Activated naive CD4-positive, alpha-beta T cell treated with Interleukin-2 at 50 U/mL for 16 hours (primary cell): Measurements from ENCODE around the gene RSPH1.
A peak's percentile ranks its signal among the peaks of the same experiment; 100 is the strongest.

Experiments
- DNase-seq: peaks from one replicate; pipeline ENCODE4 v3.0.0-alpha.2; 2020

Gene RSPH1

DNA sequence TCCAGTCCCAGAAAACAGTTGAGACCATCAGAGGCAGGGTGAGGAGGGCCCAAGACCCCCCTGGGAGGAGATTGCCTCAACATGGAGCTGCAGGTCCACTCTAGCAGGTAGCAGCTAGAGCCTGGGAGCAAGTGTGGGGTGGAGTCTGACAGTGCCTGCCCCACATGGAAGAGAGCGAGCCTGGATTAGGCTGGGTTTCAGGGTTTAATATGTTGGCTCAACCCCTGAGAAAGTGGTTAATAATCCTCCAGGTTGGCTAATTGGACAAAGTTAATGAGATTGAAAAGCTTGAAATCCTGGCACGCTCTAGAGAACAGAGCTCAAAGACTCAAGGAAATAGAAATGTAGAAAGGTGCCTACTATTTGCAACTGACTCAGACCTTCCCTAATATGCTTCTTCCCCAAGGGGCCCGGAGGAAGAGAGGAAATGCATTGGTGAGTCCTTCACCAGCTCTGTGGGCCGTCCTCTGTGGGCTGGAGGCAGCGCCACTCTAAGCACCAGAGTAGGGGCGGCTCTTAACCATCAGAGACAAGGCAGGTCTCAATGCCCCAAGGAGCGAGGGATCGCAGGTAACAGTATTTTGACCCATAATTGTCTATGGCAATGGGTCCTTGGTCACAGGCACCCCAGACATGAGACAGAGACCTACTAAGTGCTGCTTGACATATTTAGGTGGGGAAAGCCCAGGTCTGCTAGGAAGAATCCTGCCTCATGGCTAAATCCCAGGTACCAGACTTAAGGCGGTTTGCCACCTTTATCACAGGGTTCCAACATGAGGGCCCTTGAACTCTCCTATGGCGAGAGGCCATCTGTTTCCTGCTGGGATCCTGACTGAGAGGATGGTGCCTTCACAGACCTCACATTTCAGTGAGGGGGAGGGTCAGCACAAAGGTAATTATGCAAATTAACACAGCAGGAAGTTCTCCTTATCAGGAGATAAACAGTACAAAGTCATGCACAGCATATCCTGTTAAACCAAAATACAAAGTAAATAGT, 33.8 kb downstream of the RSPH1 start:
- no peak for DNase-seq

DNA sequence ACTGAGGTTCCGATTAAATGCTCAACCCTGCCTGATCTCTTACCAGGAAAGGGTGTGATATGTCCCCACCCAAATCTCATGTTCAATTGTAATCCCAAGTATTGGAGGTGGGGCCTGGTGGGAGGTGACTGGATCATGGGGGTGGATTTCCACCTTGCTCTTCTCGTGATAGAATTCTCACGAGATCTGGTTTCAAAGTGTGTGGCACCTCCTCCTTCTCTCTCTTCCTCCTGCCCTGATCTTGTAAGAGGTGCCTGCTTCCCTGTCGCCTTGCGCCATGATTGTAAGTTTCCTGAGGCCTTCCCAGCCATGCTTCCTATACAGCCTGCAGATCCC, 34.9 kb downstream of the RSPH1 start:
- DNase-seq = no peak

DNA sequence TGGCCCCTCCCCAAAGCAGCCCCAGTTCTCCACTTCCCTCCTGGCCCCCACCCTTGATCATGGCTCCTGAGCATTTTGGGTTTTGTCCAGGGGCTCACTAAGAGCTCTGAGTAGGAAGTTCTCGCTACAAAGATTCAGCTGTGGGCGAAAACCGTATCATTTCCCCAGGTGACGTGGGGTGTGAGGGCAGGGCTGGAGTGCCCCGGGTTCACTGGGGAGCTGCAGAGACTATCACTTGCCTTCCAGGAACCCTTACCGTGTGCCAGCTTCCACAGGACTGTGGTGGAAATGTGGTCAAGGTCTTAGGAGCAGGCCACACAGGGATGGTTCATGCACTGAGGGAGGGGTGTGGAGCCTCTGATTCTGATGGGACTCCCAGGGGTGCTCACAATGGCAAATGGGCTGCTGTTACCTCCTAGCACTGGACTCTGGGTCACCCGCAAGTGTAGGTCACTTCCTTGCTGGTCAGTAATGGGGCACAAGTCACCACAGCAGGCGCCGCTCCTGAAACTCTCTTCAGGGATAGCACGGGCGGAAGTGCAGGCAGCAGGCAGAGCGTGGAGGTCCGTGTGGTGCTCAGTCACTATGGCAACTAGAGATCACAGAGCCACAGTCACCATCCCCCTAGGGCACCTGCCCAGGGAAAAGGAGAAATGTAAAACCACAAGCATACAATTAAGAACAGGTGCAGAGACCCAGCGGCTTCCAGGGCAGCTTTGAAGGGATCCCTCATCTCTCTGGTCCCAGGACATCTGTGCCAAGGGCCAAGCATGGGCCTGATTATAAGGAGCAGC, 35.4 kb downstream of the RSPH1 start:
- DNase-seq = no peak

DNA sequence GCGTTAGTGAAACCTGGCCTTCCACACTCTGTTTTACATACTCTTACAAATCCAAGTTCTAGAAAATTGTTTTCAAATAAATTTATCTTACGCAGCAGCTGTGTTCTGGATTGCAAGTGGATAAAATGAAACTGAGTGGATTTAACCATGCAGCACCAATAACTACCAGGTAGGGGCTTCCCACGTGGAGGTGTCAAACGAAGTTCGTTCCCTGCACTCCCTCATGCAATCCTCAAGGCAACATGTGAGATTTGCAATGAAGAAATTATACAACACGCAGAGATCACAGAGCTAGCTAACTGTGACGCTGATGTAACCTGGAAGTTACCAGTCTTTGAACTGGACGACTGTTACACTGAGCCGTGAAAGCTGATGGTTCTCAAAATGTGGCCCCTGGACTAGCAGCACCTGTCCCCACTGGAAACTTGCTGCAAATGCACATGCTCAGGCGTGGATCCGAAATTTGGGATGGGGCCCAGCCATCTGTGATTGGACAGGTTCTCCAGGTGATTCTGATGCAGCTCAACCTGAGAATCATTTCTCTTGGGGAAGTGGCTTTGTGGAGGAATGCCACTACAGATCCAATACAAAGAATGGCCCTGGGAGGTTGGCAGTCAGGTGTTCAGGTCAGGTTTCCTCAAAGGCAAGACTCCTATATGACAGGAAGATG, 36.3 kb downstream of the RSPH1 start:
- no peak for DNase-seq

DNA sequence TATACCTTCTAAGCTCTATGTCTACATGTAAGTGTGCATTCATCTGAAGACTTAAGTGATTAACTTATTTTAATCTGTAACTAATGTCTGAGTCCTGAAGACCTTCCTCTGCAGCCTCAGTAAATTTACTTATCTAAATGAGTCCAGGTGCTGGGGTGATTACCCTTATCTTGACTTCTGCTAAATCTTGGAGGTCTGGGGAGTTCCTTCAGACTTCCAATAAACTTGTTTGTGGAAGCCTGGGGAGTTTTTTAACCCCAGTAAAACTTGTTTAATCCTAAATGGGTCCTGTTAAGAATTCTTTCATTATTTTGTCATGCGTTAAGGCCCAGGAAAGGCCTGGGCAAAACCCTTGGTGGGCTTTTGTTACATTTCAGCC, 37.0 kb downstream of the RSPH1 start:
- no peak for DNase-seq

DNA sequence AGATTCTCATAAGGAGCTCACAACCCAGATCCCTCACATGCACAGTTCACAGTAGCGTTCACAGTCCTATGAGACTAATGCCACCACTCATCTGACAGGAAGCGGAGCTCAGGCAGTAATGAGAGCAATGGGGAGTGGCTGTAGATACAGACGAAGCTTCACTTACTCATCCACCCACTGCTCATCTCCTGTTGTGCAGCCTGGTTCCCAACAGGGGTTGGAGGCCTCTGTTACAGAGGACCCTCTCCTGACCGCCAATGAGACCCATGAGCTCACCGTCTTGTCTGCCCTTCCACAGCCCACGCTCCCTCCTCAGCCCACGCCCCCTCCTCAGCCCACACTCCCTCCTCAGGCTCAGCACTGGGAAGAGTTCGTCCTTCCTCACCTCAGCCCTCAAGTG, 39.6 kb downstream of the RSPH1 start:
- DNase-seq = peak; percentile 55

DNA sequence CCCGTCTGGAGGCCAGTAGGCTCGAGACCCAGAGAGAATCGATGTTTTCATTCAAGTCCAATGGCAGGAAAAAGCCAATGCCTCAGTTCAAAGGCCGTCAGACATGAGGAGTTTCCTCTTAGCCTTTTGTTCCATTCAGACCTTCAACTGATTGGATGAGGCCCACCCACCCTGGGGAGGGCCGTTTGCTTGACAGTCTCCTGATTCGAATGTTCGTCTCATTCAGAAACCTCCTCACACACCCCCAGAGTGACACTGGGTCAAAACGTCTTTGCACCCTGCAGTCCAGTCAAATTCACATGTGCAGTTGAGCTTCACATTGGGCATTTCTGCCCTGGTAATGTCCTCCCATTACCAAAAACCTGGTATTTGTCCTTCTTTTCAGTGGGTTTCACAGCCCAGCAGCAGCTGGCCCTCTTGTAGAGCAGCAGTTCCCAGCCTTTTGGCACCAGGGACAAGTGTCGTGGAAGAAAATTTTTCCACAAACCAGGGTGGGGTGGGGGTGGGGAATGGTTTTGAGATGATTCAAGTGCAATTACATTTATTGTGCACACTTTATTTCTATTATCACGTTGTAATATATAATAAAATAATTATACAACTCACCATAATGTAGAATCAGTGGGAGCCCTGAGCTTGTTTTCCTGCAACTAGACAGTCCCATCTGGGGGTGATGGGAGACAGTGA, 40.1 kb downstream of the RSPH1 start:
- no peak for DNase-seq

DNA sequence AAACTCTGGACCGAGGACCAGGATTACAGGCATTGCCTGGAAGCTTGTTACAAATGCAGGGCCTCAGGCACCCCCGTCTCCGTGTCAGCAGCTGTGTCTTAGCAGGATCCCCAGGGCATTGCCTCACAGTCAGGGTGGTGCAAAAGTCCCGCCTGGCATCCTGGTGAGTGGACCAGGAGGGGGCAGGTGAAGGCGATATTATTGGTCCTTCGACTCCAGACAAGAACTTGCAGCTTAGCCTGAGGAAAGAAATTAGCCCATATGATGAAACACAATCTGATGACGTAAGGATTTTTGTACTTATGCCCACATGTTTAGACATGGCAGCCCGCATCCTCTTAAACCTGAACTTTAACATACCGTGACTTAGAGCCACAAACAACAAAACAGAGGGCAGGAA, 40.8 kb downstream of the RSPH1 start:
- DNase-seq = no peak

DNA sequence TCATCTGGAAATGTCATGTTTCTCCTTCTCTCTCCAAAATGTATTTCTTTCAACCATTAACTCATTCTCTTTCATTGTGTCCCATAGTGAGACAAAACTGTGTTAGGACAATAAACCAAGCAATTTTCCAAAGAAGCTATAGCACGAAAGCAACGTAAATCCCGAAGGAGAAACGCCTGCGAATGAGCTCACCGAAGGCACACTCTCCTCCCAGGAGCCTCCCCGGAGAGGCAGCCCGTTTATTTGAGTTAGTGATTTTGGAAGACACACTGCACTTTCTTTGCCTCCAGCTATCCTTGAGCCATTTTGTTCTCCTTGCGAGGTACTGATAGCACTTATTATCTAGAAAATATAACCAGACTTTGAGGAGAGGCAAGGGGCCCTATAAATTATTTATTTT, 41.2 kb downstream of the RSPH1 start:
- DNase-seq = no peak

DNA sequence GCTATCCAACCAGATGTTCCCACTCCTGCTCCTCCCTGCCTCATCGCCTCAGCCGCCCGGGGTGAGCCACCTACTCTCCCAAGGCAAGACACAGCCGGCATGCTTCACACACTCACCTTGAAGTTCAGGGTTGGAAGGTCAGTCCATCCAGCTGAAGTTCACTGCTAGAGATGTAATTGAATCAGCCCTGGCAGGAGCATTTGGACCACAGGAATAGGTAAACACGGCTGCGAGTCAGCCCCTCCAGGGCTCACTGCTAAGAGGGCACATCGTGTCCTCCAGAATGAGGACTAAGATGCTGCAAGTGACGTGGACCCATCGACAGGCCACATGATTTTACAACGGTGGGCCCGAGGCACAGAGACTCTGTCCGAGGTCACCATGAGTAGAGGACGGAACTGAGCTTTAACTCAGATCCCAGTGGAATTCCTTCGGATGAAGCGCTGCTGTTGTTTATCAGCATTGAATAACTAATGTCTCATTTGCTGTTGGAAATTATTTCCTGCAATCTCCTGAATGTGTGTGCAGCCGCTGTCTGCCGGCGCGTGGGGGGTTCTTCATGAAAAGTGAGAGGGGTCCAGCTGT, 41.9 kb downstream of the RSPH1 start:
- DNase-seq = no peak

DNA sequence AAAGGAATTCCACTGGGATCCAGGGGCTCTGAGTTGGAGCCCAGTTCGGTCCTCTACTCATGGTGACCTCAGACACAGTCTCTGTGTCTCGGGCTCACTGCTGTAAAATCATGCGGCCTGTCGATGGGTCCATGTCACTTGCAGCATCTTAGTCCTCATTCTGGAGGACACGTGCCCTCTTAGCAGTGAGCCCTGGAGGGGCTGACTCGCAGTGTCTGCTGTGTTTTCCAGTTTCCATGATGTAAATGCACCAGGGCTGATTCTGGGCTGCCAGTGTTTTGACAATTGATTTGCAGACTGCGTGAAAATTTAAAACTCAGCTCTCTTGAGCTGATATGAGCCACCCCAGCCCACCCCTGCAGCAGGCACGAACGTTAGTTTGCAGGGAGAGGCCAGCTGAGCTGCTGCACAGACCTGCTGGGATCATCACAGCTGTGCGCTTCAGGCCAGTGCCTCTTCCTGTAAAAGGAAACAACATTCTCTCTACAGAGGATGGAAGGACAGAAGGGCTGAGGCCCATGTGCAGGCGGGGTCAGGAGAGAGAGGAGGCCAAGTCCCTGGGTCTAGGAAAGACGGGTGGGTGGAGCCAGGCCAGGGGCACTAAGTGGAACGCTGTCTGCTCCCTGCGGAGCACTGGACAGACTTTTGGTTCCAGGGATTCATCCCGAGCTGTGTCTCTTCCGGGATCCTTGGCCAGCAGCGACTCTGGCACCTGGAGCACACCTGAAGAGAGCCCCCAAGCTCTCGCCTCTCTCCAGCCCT, 42.6 kb downstream of the RSPH1 start:
- DNase-seq = no peak

DNA sequence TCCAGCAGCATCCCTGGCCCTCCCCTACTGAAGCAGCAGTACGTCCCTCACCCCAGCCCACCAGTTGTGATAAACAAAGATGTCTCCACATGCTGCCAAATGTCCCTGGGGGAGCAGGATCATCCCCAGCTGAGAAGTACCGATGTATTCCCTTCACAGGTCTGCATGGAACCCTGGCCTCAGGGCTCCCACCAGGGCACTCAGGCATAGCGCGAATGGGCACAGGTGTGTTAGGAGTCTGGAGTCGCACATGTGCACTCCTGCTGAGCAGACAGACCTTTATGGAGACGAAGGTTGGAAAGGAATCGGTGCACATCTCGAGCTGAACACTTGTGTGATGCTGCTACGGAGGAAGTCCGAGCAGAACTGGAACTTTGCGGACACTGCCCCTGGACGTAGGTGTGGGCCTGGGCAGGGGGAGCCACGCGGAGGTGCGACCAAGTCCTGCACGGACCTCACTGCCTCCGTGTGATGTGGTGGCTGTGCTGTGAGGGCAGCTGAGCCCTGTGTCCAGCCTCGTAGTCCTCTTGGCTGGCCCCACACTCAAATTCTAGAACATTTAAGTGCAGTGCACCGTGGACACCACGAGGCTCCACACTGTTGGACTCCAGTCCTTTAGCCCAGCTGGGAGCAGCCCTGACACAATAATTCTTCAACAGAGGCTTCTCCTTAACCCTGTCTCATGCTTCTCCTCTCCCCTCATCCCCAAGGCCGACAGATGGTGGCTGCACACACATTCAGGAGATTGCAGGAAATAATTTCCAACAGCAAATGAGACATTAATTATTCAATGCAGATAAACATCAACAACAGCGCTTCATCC, 43.4 kb downstream of the RSPH1 start:
- DNase-seq = no peak

DNA sequence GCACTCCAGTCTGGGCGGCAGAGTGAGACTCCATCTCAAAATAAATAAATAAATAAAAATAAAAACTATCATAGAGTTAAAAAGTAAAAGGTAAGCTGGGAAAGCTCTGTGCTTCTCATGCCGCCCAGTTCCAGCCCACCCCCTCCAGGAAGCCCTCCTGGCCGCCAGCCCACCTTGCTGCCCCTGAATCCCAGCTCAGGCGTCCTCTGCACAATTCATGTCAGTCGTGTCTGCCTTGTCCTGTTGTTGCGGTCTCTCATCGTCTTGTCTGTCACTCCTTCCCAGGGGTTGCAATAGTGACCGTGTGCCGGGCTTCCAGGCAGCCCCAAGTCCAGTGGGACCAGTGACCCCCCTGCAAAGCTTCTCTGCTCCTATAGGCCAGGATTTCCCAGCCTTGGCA, 44.1 kb downstream of the RSPH1 start:
- DNase-seq = no peak

DNA sequence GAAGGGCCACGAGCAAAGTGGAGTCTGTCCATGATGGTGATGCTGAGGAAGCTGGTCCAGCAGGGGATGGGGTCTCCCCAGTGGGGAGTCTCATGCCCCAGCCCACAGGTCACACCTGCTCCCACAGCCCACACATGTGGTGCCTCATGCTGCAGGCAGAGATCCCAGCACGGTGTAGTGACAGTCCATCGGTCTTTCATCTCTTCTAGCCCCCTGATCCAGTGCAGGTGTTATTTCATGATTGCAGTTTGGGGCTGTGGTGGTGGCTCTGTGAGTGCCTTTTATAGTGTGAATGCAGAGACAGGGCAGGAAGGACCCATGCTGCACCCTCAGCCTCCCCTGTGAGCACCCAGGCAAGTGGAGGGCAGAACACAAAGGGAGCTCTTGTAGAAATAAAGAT, 47.3 kb downstream of the RSPH1 start:
- DNase-seq = no peak

DNA sequence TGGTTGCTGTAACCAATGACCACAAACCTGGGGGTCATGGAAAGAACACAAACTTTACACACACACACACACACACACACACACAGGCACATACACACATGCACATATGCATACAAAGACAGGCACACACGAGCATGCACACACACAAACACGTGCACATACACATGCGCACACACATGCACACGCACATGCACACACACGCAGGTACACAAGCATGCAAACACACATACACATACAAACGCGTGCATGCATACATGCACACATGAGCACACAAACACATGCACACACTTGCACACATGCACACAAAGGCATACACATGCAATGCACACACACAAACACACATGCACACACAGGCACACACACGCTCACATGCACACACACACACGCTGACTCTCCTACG, 48.3 kb downstream of the RSPH1 start:
- no peak for DNase-seq

DNA sequence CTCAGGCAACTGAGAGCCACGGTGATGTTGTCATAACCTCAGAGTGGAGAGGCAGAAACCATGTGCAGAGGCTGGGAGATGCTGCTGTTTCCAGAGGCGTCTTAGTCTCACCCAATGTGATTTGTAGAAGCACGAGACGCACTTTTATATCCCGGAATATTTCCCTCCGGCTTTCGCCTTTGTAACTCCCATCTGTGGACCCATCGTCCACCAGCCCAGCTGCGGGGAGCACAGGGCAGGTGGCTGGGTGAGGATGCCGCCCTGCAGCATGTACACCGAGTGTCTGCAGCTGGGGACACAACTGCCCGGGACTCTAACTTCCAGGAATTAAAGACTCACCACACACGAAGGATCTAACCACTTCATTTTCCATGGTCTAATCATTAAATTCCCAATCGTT, 48.8 kb downstream of the RSPH1 start:
- no peak for DNase-seq

DNA sequence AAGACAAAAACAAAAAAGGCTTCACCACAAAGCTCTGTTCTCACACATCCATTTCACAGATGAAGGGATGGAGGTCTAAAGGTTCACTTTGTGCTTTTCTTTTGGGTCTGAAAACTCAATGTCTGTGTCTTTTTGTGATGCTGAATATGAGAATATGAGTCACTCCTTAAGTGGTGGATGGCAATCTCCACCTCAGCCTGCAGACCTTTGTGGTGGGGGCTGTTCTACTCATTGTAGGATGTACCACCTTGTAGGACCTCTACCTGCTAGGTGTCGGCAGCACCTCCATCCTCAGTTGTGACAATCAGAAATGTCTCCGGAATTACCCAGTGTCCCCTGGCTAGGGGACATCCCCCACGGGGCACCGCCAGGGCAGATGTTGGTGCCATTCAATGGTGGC, 49.5 kb downstream of the RSPH1 start:
- no peak for DNase-seq

DNA sequence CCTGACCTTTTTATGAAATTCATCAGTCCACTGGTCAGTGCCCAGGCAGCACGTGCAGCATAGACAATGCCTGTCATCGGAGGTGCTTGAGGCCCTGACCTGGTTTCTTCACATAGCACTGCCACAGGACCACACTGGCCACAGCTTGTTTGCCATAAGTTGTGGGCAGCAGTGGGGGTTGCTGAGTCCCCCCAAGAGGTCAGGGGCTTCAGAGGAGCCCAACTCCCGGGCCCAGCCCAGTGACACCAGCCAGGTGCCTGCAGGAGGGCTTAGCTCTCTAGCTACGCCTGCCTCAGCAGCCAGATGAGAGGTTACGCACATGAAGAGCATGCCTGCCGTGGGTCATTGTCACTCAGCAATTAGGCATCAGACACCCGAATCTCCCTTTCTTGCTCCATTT, 50.7 kb downstream of the RSPH1 start:
- no peak for DNase-seq

DNA sequence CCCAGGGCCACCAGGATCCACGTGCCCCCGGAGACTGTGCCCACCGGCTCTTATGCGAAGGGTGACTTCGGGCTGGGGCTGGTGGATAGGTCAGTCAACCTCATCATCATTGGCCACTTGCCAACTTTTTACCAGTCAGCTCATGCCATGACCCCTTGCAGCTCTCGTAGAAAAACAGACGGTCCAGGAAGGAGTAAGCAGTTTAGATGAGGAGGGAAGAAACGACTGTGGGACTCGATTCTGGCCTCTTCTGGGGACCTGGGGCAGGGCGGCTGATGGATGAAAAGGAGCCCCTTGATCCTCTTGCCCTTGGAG, 51.3 kb downstream of the RSPH1 start:
- no peak for DNase-seq

DNA sequence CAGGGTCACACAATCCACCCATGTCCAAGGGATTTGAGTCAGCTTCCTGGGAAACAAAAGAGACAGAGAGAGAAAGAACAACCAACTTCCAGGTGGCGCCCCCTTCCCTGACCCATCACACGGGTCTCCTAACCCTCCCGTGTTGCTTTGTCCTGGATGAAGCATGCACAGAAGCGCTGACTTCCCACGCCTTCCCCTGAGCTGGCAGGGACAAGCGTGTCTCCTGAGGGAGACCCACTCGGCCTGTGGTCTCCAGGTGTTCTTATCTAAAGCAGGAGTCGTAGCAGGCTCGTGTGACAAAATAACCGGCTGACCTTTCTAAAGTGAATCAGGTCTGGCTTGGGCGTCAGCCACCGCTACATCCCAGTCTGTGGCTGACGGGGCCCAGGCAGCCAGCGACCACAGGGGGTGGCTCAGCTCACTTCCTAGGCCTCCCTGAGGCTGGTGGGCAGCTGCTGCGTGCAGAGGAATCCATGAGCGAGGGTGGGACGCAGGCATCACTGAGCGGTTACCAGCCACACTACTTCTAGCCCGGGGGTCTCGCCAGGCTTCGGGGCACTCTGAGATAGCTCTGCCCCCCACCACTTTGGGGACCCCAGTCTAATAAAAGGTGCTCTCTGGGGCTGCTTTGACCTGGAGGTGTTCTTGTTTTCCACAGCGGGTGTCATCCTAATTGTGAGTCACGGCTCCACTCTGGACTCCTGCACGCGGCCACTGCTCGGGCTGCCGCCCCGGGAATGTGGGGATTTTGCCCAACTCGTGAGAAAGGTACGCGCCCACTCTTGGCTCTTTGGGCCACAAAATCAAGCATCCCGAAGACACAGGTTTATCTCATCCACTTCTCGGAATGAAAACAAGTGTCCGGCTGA, 51.9 kb downstream of the RSPH1 start:
- DNase-seq = no peak
